ENCODE measurements around the gene DOCK4.

Gene DOCK4

GRCh38 chr7:112036071-112036470, 170.1 kb downstream of the DOCK4 start:
- no peak for DNase-seq

- no peak for DNase-seq
Measured at GRCh38 chr7:112031689-112032088, 174.5 kb downstream of the DOCK4 start.

- DNase-seq, result no peak
Measured at GRCh38 chr7:112025556-112025955, 180.6 kb downstream of the DOCK4 start.

GRCh38 chr7:112023786-112024185, 182.4 kb downstream of the DOCK4 start:
- no peak for DNase-seq

GRCh38 chr7:112023282-112023681, 182.9 kb downstream of the DOCK4 start:
- DNase-seq, result no peak

GRCh38 chr7:112022128-112022527, 184.1 kb downstream of the DOCK4 start:
- no peak for DNase-seq

- DNase-seq, result no peak
Measured at GRCh38 chr7:112021379-112022044, 184.7 kb downstream of the DOCK4 start.

- DNase-seq, result no peak
Measured at GRCh38 chr7:112020800-112021199, 185.4 kb downstream of the DOCK4 start.

- no peak for DNase-seq
Measured at GRCh38 chr7:112019932-112020331, 186.3 kb downstream of the DOCK4 start.

GRCh38 chr7:112018305-112019030, 187.7 kb downstream of the DOCK4 start:
- no peak for DNase-seq

- no peak for DNase-seq
Measured at GRCh38 chr7:112015146-112015545, 191.1 kb downstream of the DOCK4 start.

GRCh38 chr7:112014347-112014746, 191.9 kb downstream of the DOCK4 start:
- no peak for DNase-seq

- no peak for DNase-seq
Measured at GRCh38 chr7:112013274-112013673, 192.9 kb downstream of the DOCK4 start.

- no peak for DNase-seq
Measured at GRCh38 chr7:112012242-112012641, 194.0 kb downstream of the DOCK4 start.

GRCh38 chr7:112010994-112011393, 195.2 kb downstream of the DOCK4 start:
- no peak for DNase-seq

GRCh38 chr7:112010109-112010508, 196.1 kb downstream of the DOCK4 start:
- no peak for DNase-seq

- no peak for DNase-seq
Measured at GRCh38 chr7:112009081-112009480, 197.1 kb downstream of the DOCK4 start.

- no peak for DNase-seq
Measured at GRCh38 chr7:112007185-112007584, 199.0 kb downstream of the DOCK4 start.

- DNase-seq, result no peak
Measured at GRCh38 chr7:112006071-112006470, 200.1 kb downstream of the DOCK4 start.

GRCh38 chr7:112005205-112005775, 200.9 kb downstream of the DOCK4 start:
- DNase-seq, result no peak

- DNase-seq, result no peak
Measured at GRCh38 chr7:112001091-112001826, 204.9 kb downstream of the DOCK4 start.

GRCh38 chr7:111998326-111998725, 207.9 kb downstream of the DOCK4 start:
- no peak for DNase-seq

GRCh38 chr7:111997546-111997945, 208.7 kb downstream of the DOCK4 start:
- DNase-seq, result no peak

- DNase-seq, result no peak
Measured at GRCh38 chr7:111992601-111993000, 213.6 kb downstream of the DOCK4 start.
